Hematopoietic multipotent progenitor cell treated with erythropoietin and hydrocortisone succinate and interleukin-3 and kit ligand, for 4 days (in vitro differentiated cells): Measurements from ENCODE around the gene RHO.
"Not testable (repeated sequence)": the region's sequence is repeated elsewhere in the genome, so short reads cannot be mapped to it uniquely, and the experiment has no call there.

Experiments
- DNase-seq: peaks from one replicate; pipeline ENCODE4 v3.0.0-alpha.2; 2015

RHO gene

DNA sequence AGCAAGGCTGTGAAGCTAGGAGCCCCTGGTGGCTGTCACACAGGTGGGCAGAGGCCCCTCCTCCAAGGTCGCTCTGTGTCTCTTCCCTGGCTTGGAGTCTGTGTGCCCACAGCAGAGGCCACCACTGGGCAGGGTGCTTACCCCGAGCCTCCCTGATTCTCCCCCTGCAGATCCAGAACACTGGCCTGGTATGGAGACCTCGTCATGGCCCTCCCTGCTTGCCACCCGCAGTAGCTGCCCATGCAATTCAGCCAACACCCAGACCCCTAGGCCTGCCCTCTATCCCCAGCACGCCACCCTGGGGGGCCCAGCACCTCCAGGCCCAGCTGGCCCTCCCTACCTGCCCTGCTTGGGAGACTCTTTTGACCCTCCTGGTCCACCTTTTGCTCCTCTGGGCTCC is 5.5 kb upstream of the RHO start:
- DNase-seq = no peak

DNA sequence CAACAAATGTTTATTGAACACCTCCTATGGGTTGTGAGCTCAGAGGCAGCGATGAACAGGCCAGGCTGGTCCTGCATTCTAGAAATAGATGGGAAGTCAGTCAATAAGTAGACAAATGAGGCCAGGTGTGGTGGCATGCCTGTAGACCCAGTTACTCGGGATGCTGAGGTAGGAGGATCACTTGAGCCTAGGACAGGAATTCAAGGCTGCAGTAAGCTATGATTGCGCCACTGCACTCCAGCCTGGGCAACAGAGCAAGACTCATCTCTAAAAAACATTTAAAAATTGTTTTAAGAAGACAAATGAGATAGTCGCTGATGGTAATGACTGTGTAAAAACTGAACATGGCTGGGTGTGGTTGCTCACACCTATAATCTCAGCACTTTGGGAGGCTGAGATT is 4.4 kb upstream of the RHO start:
- DNase-seq = no peak

DNA sequence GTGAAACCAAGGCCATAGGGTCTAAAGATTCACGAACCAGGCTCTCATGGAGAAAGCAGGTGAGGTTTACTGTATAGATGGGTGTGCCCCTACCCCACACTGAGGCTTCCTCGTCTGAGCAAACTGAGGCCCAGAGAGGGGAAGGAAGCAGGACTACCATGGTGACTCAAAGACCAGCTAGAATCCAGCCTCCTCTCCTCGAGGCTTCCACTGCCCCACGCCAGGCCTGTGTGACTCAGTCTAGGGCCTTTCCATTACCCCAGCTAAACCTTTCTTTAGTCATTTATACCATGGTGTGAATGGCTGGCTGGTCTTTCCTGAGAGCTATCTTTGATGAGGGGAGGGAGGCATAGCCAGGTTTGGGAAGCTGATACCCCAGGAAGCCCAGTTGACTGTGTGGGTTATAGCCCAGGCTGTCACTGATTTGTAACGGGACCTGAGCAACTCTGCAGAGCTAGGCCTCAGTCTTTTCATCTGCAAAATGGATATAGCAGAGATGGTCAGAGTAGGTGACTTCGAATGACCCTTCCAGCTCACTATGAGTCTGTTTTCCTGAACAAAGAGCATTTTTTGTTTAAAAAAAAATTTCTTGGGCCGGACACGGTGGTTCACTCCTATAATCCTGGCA is 3.0 kb upstream of the RHO start:
- DNase-seq = no peak

DNA sequence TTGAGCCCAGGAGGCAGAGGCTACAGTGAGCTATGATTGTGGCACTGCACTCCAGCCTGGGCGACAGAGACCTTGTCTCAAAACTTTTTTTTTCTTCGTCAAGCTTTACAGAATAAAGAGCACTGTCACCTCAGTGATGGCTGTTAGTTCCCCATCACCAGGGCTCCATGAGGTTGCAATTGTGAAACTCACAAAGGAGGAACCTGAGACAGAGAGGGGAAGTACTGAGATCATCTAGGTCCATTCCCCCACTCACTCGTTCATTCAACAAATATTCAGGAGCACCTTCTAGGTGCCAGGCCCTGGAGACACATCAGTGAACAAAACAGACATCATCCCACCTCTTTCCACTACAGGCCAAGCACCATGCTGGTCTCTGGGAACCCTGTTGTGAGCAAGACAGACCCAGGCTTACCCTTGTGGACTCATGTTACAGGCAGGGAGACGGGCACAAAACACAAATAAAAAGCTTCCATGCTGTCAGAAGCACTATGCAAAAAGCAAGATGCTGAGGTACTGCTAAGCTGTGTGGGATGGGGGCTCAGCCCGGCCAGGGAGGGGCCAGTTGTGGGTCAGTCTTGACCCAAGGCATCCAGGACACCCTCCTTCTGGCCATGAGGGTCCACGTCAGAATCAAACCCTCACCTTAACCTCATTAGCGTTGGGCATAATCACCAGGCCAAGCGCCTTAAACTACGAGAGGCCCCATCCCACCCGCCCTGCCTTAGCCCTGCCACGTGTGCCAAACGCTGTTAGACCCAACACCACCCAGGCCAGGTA is 2.1 kb upstream of the RHO start:
- peak; percentile 84 for DNase-seq

DNA sequence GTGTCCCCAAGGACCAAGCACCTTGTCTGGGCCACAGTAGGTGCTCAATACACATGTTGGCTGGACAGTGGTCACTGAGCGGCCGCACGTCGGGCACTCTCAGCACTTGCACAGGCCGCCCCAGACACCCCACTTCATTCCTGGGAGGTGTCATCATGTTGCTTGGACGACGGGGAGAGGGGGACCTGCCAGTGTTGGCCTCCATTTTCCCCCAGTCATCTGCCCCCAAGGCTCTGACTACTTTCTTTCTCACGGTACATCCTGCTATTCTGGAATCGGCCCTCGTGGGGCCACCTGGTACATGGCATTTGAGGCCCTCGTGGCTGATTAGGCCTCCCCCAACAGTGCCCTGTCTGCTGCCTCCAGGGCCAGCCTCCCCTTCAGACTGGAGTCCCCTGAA is 1.2 kb upstream of the RHO start:
- no peak for DNase-seq

DNA sequence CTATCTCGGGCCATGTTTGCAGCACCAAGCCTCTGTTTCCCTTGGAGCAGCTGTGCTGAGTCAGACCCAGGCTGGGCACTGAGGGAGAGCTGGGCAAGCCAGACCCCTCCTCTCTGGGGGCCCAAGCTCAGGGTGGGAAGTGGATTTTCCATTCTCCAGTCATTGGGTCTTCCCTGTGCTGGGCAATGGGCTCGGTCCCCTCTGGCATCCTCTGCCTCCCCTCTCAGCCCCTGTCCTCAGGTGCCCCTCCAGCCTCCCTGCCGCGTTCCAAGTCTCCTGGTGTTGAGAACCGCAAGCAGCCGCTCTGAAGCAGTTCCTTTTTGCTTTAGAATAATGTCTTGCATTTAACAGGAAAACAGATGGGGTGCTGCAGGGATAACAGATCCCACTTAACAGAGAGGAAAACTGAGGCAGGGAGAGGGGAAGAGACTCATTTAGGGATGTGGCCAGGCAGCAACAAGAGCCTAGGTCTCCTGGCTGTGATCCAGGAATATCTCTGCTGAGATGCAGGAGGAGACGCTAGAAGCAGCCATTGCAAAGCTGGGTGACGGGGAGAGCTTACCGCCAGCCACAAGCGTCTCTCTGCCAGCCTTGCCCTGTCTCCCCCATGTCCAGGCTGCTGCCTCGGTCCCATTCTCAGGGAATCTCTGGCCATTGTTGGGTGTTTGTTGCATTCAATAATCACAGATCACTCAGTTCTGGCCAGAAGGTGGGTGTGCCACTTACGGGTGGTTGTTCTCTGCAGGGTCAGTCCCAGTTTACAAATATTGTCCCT is 1.2 kb downstream of the RHO start:
- no peak for DNase-seq

DNA sequence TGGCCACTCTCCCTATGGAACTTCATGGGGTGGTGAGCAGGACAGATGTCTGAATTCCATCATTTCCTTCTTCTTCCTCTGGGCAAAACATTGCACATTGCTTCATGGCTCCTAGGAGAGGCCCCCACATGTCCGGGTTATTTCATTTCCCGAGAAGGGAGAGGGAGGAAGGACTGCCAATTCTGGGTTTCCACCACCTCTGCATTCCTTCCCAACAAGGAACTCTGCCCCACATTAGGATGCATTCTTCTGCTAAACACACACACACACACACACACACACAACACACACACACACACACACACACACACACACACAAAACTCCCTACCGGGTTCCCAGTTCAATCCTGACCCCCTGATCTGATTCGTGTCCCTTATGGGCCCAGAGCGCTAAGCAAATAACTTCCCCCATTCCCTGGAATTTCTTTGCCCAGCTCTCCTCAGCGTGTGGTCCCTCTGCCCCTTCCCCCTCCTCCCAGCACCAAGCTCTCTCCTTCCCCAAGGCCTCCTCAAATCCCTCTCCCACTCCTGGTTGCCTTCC is 1.9 kb downstream of the RHO start:
- no peak for DNase-seq

DNA sequence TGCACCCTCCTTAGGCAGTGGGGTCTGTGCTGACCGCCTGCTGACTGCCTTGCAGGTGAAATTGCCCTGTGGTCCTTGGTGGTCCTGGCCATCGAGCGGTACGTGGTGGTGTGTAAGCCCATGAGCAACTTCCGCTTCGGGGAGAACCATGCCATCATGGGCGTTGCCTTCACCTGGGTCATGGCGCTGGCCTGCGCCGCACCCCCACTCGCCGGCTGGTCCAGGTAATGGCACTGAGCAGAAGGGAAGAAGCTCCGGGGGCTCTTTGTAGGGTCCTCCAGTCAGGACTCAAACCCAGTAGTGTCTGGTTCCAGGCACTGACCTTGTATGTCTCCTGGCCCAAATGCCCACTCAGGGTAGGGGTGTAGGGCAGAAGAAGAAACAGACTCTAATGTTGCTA is 2.4 kb downstream of the RHO start:
- DNase-seq = no peak

DNA sequence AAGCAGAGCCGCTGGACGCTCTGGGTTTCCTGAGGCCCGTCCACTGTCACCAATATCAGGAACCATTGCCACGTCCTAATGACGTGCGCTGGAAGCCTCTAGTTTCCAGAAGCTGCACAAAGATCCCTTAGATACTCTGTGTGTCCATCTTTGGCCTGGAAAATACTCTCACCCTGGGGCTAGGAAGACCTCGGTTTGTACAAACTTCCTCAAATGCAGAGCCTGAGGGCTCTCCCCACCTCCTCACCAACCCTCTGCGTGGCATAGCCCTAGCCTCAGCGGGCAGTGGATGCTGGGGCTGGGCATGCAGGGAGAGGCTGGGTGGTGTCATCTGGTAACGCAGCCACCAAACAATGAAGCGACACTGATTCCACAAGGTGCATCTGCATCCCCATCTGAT is 3.3 kb downstream of the RHO start:
- DNase-seq = no peak

DNA sequence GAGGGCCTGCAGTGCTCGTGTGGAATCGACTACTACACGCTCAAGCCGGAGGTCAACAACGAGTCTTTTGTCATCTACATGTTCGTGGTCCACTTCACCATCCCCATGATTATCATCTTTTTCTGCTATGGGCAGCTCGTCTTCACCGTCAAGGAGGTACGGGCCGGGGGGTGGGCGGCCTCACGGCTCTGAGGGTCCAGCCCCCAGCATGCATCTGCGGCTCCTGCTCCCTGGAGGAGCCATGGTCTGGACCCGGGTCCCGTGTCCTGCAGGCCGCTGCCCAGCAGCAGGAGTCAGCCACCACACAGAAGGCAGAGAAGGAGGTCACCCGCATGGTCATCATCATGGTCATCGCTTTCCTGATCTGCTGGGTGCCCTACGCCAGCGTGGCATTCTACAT is 3.8 kb downstream of the RHO start:
- no peak for DNase-seq

DNA sequence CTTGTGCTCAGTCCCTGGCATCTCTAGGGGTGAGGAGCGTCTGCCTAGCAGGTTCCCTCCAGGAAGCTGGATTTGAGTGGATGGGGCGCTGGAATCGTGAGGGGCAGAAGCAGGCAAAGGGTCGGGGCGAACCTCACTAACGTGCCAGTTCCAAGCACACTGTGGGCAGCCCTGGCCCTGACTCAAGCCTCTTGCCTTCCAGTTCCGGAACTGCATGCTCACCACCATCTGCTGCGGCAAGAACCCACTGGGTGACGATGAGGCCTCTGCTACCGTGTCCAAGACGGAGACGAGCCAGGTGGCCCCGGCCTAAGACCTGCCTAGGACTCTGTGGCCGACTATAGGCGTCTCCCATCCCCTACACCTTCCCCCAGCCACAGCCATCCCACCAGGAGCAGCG is 5.0 kb downstream of the RHO start:
- no peak for DNase-seq

DNA sequence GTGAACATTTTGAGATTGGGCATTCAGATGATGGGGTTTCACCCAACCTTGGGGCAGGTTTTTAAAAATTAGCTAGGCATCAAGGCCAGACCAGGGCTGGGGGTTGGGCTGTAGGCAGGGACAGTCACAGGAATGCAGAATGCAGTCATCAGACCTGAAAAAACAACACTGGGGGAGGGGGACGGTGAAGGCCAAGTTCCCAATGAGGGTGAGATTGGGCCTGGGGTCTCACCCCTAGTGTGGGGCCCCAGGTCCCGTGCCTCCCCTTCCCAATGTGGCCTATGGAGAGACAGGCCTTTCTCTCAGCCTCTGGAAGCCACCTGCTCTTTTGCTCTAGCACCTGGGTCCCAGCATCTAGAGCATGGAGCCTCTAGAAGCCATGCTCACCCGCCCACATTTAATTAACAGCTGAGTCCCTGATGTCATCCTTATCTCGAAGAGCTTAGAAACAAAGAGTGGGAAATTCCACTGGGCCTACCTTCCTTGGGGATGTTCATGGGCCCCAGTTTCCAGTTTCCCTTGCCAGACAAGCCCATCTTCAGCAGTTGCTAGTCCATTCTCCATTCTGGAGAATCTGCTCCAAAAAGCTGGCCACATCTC is 6.1 kb downstream of the RHO start:
- no peak for DNase-seq

DNA sequence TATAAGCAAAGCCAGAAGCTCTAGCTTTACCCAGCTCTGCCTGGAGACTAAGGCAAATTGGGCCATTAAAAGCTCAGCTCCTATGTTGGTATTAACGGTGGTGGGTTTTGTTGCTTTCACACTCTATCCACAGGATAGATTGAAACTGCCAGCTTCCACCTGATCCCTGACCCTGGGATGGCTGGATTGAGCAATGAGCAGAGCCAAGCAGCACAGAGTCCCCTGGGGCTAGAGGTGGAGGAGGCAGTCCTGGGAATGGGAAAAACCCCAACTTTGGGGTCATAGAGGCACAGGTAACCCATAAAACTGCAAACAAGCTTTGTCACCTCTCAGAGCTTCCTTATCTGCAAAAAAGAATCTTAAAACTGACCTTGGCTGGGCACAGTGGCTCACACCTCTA is 6.6 kb downstream of the RHO start:
- DNase-seq = no peak

DNA sequence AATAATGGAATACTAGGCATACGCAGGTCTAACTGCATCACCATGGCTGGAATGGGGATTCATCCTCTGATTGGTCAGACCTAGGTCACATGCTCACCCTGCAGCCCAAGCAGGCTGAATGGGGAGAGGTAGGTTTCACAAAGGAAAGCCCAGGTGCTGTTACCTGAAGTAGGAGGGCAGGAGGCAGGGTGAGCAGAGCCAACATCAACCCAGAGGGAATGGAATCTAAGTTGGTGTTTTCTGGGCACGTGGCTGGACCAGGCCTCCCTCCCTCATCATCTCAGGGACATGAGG is 7.9 kb downstream of the RHO start:
- no peak for DNase-seq

DNA sequence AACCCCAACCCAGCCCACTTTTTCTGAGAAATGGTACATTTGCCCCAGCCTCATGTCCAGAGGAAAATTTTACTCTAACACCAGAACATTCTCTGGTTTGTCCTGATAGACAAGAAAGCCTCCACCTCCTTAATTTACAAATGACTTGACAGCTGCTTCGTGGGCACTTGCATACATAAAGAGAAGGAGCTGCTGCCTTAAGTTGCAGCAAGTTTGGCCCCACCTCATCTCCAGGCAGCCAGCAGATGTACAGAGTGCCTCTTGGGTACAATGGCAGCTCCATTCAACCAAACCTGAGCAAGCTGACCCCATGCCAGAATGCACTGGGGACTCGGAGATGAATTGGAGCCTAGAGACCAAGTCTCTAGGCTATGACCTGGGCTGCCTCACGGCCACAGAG is 8.4 kb downstream of the RHO start:
- DNase-seq = no peak

DNA sequence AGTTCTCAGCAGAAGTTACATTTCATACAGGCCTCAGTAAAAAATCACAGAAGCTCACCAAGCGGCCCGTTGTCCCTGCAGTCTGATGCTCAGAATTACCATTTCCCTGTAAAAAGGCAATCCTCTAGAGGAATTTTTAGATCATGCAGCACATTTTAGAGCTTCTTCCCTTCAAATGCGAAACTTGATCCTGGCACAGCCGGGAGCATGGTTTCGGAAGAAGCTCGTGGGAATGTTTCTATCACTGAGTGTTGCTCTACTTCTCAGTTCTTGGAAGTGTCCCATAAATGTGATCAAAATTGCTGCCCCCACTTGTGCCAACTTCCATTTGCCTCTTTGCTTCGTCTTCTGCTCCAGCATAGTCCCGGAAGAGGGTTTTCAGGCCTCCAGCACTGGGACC is 10.8 kb downstream of the RHO start:
- DNase-seq = no peak

DNA sequence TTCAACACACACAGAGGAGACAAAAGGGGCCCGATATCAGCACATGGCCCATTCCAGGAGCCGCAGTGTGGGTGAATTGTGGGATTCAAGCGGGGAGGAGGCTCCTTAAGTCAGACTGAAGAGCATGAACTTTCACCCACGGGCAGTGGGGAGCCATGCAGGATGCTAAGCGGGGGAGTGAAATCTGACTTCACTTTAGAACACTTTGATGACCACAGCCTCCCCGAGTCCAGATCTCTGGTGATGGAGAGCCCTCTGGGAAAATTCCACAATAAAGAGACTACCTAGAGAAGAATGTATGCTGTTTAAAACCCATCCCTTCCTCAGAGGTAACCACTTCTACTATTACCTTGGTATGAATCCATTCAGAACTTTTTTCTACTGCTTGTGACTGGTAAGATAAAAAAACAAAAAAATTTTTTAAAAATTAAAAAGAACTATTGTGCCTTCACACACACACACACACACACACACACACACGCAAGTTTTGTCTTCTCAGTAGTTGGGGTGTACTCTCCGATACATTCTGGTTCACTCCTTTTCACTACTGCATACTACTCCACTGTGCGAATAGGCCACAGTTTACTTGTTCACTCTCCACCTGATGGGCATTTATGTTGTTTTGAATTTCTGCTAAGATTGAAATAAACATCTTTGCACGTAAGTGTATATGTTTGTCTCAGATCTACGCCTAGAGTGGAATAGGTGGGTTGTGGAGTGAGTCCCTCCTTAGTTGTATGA is 12.5 kb downstream of the RHO start:
- no peak for DNase-seq

DNA sequence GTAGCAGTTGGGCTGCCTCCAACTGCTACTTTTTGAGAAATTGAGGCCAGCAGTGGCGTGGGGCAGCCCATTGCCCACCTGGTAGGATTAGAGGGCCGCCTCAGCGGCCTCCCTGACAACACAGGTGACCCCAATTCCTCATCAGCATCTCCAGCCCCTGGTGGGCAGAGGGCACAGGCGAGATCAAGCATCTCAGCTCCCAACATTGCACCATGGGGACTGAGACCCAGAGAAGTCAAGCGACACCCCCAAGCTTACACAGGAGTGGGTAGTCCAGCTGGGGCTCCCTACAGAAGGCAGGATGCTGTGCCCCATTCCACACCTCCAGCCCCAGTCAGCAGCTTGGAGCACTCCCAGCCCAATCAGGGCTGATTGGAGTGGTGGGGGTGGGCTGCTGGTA is 14.3 kb downstream of the RHO start:
- DNase-seq = no peak

DNA sequence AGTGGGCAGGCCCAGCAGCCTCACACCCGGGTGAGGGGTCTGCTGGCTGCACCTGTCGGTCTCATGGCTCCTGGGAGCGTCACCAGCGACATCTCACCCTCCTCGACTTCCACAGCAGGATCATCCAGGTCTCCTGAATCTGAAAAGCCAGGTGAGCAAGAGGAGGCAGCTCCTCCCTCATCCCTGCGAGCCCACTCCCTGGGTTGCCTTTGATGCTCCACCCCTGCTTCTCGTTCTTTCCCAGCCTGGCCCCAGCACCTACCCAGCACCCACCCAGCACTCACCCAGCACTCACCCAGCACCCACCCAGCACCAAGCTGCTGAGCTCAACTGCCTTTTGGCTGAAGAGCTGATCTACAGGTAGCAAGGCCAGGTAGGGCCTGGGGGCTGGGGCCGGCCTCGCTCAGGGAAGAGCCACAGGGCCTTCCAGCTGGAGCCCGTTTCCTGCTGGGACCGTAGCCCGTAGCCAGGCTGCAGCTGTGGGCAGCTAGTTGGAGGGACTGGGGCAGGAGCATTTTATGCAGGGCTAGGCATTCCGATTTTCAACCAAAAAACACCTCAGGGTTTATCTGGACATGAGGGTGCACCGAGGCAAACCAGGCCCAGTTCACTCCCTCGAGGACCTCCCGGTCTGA is 14.8 kb downstream of the RHO start, which contains the start of gene H1-8:
H1-8 (plus strand) TSS at position 20 of the 635 bp plus-strand sequence; CDS start at position 64, 44 bp downstream.
- DNase-seq = no peak

DNA sequence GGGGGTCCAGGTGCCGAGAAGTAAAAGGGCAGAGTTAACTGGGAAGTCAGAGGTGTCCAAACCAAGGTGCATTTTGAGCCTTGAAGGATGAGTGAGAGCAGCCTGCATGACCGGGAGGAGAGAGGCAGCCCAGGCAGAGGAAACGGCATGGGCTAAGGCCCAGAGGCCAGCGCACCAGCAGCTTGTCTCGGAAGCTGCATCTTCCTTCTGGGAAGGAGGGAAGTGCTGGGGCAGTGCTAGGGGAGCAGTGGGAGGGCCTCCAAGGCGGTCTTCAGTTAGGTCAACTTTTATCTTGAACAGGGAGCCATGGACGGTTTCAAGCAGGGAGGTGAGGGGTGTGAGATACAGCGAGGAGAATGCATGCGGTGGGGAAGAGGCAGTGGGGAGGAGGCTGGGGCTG is 15.6 kb downstream of the RHO start:
- no peak for DNase-seq

DNA sequence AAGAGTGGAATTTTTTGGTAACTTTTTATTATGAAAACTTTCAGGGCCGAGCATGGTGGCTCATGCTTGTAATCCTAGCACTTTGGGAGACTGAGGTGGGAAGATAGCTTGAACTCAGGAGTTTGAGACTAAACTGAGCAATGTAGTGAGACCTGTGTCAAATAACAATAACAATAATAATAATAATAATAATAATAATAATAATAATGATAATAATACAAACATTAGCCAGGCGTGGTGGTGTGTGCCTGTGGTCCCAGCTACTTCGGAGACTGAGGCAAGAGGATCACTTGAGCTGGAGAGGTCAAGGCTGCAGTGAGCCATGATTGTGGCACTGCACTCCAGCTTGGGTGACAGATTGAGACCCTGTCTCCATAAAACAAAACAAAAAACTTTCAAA is 17.5 kb downstream of the RHO start:
- not testable (repeated sequence) for DNase-seq

DNA sequence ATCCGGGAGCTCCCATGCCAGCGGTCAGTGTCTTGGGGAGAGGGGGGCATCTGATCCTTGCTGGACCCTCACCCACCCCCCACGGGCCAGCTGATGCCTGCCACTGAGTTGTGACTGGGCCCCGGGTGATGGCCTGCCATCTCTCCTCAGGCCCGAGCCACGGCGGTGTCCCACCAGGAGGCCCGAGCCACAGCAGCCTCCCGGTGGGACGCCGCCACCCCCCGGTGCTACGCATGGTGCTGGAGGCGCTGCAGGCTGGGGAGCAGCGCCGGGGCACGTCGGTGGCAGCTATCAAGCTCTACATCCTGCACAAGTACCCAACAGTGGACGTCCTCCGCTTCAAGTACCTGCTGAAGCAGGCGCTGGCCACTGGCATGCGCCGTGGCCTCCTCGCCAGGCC is 18.8 kb downstream of the RHO start:
- DNase-seq = no peak
